Muscle of arm (tissue), 12 donors: ENCODE results near the gene B2M. TPM values are rescaled to one million over a fixed set of nuclear protein-coding genes. Genes with fewer than 3 reads are reported as not detected.

Source experiments
- DNase-seq: peaks from one replicate; pipeline ENCODE4 v3.0.0-alpha.2; 2013
- polyA plus RNA-seq, 12 donors: library from polyadenylated mRNA; unstranded; fragments of 120-200 nt; gene quantifications; one replicate each; pipeline ENCODE4 v1.2.1, GENCODE V29; 2013; ENCODE audit not compliant: insufficient read length in 12 of 12

Gene B2M
- polyA plus RNA-seq, 12 donors = 459 to 939 (median 599) TPM; not detected in 1

DNA sequence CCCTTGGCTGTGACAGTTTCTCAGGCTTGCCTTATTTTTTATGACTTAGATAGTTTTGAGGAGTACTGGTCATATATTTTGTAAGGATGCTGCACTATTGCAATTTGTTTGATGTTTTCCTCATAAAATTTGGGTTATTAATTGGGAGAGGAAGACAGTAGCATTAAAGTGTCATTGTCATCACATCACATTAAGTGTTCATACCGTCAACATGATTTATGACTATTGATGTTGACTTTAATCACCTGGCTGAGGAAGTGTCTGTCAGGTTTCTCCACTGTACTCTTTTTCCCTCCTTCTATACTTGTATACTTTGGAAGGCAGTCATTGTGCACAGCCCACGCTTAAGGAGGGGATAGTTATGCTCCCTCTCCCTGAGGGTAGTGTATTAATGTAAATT, 51.9 kb downstream of the B2M start:
- no peak for DNase-seq

DNA sequence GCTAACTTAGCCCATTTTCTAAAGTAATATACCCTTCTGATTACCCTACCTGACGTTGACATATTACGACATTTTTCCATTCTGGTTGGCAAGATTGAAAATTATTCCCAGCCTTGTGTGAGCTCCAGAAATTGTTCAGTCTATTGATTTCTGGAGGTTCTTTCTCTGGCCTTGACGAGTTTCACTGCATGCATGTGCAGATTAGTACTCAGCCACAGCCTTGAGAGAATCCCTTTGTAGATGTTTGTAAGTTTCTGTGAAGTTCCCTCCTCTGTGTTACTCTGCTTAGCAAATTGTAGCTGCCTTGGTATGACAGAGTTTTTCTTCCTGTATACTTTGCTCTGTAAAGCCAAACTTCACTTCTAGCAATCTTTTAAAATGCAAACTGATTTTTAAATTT, 52.5 kb downstream of the B2M start:
- DNase-seq = no peak

DNA sequence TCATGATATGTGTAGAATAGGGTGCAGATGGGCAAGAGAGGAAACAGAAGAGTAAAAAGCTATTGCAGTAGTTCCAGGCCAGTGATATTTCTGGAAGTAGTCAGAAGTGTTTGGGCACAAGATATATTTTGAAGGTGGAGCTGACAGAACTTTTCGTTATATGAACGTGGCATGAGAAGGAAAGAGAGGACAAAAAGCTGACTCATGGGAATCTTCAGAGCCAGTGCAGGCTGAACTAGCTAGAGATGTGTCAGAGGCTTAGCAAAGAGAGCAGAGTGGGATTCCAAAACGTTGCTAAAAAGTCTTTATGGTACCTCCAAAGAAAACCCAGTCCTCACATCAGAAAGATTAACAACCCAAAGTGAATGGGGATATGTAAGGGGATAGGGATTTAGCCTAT, 53.7 kb downstream of the B2M start:
- no peak for DNase-seq

Other genes with a start within 250 kb of the B2M start
- 100 to 1,000 TPM in 3 of 12 donors, 10 to 100 TPM in 8, not detected in 1; 80.7 to 108 (median 96.0) TPM for gene EIF3J, start 174.4 kb upstream of the B2M start, polyA plus RNA-seq
- 10 to 100 TPM in 11 of 12 donors, not detected in 1; 32.7 to 87.2 (median 38.9) TPM for gene SPG11, start 47.9 kb upstream of the B2M start, polyA plus RNA-seq
- 1 to 10 TPM in 2 of 12 donors, under 1 TPM in 8, not detected in 2; 0.50 to 2.5 (median 0.75) TPM for gene PATL2, start 194 bp upstream of the B2M start, polyA plus RNA-seq
- 10 to 100 TPM in 11 of 12 donors, not detected in 1; 15.5 to 29.4 (median 24.7) TPM for gene TRIM69, start 25.0 kb downstream of the B2M start, polyA plus RNA-seq
- not detected for gene TERB2, start 245.2 kb downstream of the B2M start, polyA plus RNA-seq